ENCODE results near the gene NDEL1.

GRCh38 chr17:8442310-8442709 lies 6.6 kb downstream of the NDEL1 start:
- no peak for TF ChIP-seq CTCF (IDR thresholded peaks at IDR 0.05)
- TF ChIP-seq POLR2A (IDR thresholded peaks at IDR 0.05): no peak

Data from right lobe of liver (tissue), 4 donors.